Measurements from ENCODE around the gene GTF3C2. TPM values are rescaled to one million over a fixed set of nuclear protein-coding genes. Genes with fewer than 3 reads are reported as not detected.

GTF3C2 gene
- total and polyA plus RNA-seq, 2 of the 4 experiments (the other 2 are of a cell fraction), result 25.5 to 36.9 TPM

DNA sequence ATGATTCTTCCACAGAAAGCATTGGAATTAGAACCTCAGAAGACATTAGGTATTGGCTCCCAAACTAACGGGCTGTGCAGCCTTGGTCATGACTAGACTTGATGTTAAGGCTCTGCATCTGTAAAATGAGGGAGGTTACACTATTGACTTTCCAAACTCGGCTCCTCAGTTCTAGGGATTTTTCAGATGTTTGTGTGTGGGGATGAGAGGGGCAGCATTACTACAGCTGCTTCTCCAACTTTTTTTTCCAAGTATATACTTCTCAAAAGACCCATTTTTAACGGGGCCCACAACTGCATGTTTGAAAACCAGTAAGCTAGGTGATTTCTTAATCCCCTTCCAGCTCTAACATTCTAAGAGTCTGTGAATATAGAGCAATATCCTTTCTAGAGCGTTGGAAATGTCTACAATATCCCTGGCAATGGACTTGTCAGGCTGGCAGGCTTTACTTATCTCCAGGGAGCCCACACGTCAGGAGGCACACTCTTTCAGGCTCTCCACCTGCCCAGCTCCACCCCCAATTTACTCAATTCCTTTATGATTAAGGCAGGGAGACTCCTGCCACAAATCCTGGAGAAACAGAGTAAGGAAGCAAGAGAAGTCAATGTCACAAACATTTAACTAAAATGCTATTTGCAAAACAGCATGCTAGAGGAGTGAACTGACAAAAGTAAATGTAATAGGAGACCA, 32.8 kb downstream of the GTF3C2 start:
- WGBS, 2 experiments (ENCODE audit: extremely low coverage in 2 of 2, insufficient read length in 1 of 2), result no CpG with 5 or more reads among the region's 5 CpGs
- in situ Hi-C loops (cut with MboI; ENCODE audit: low sequenced_read_pairs), result no loop called here

More for the DNA sequence above, 32.8 kb downstream of the GTF3C2 start:
- Histone ChIP-seq H3K9ac (ENCODE audit: low read depth, low read length) (peak overlapping the region; percentile 97), H2BK15ac (ENCODE audit: low read depth, low read length) (0 out of 3 replicates have a peak overlapping the region, but pooled peaks have one; percentile 6), H4K5ac (ENCODE audit: low read depth, low read length) (peak overlapping the region; percentile 91), H3K14ac (replicated peaks; ENCODE audit: low read depth, low read length) (peak overlapping the region; percentile 99), H3K79me1 (ENCODE audit: low read depth in 1 of 2, low read length in 2 of 2) (peaks cover 22 to 44% of the 10 kb centered on the region in 2 experiments), H3K56ac (ENCODE audit: extremely low read depth, insufficient read depth, low read length) (peak overlapping the region; percentile 97), H2BK20ac (ENCODE audit: low read depth, low read length) (no peak overlapping the region), H3K27ac (ENCODE audit: insufficient read depth, low read length) (peak overlapping the region; percentile 97), H2AK9ac (replicated peaks; ENCODE audit: low read depth, low read length, poor library complexity) (peak overlapping the region; percentile 98), H2BK120ac (ENCODE audit: low read depth, low read length) (peak overlapping the region; percentile 58), H3K4me2 (ENCODE audit: low read depth, low read length) (peak overlapping the region; percentile 95), H2AFZ (replicated peaks; ENCODE audit: low read length, poor library complexity) (peak overlapping the region; percentile 92), H3K4me1 (ENCODE audit: control insufficient read depth, insufficient read depth, low read length) (peaks cover 7% of the 10 kb centered on the region), H4K20me1 (ENCODE audit: insufficient read depth, low read length) (no peaks in the 10 kb centered on the region), H3K9me3 (ENCODE audit: control insufficient read depth, insufficient read depth, low read length) (no peaks in the 10 kb centered on the region), H3K9me1 (ENCODE audit: insufficient read depth, low read length) (peaks cover 11% of the 10 kb centered on the region; the same call in 1 of the 2 replicates), H3K4me3 (ENCODE audit: insufficient read depth, low read depth, low read length) (peak overlapping the region; percentile 63), H3K4ac (ENCODE audit: low read depth, low read length) (peak overlapping the region; percentile 97), H2BK5ac (ENCODE audit: low read depth, low read length, poor library complexity, severe bottlenecking) (peak overlapping the region; percentile 88), H3K23ac (ENCODE audit: low read depth, low read length) (peak overlapping the region; percentile 97), H3K18ac (ENCODE audit: low read depth, low read length) (peak overlapping the region; percentile 60; the same call in 1 of the 2 replicates), H2AK5ac (ENCODE audit: low read depth, low read length) (peak overlapping the region; percentile 83), H3K36me3 (ENCODE audit: control insufficient read depth, insufficient read depth, low read length) (peaks cover 19% of the 10 kb centered on the region), H3K27me3 (ENCODE audit: control insufficient read depth, insufficient read depth, low read length) (no peaks in the 10 kb centered on the region), H4K8ac (ENCODE audit: low read depth in 2 of 2, low read length in 2 of 2) (peak overlapping the region; percentile 93 to 99), H4K91ac (ENCODE audit: insufficient read depth, low read depth, low read length) (peak overlapping the region; percentile 83)
- peak; percentile 7 for ATAC-seq (ENCODE audit: low read depth)
- POLR2A ChIA-PET (ENCODE audit: unreplicated experiment), result no interaction called here
- TF ChIP-seq POLR2A (IDR thresholded peaks at IDR 0.05; ENCODE audit: low read depth, low read length), result no peak
- TF ChIP-seq RCOR1 (IDR thresholded peaks at IDR 0.05; ENCODE audit: insufficient replicate concordance, low read length), result no peak
- no peak for TF ChIP-seq MXI1 (IDR thresholded peaks at IDR 0.05; ENCODE audit: borderline replicate concordance, low read depth, low read length)
- TF ChIP-seq CHD1 (IDR thresholded peaks at IDR 0.05; ENCODE audit: low read depth, low read length), result no peak
- no peak for TF ChIP-seq MAZ (IDR thresholded peaks at IDR 0.05; ENCODE audit: borderline replicate concordance, low read depth, low read length)
- TF ChIP-seq NFE2L2 (IDR thresholded peaks at IDR 0.05; ENCODE audit: low read depth, low read length), result no peak
- no peak for TF ChIP-seq CEBPB (IDR thresholded peaks at IDR 0.05; ENCODE audit: low read depth, low read length)
- TF ChIP-seq, protein P1, sequence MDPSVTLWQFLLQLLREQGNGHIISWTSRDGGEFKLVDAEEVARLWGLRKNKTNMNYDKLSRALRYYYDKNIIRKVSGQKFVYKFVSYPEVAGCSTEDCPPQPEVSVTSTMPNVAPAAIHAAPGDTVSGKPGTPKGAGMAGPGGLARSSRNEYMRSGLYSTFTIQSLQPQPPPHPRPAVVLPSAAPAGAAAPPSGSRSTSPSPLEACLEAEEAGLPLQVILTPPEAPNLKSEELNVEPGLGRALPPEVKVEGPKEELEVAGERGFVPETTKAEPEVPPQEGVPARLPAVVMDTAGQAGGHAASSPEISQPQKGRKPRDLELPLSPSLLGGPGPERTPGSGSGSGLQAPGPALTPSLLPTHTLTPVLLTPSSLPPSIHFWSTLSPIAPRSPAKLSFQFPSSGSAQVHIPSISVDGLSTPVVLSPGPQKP (IDR thresholded peaks at IDR 0.05; ENCODE audit: borderline replicate concordance, low read depth, low read length), result no peak
- TF ChIP-seq, protein P2, sequence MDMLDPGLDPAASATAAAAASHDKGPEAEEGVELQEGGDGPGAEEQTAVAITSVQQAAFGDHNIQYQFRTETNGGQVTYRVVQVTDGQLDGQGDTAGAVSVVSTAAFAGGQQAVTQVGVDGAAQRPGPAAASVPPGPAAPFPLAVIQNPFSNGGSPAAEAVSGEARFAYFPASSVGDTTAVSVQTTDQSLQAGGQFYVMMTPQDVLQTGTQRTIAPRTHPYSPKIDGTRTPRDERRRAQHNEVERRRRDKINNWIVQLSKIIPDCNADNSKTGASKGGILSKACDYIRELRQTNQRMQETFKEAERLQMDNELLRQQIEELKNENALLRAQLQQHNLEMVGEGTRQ (IDR thresholded peaks at IDR 0.05; ENCODE audit: low read depth, low read length), result no peak
- no peak for TF ChIP-seq RAD21 (IDR thresholded peaks at IDR 0.05; ENCODE audit: low read length)
- TF ChIP-seq, protein P3, sequence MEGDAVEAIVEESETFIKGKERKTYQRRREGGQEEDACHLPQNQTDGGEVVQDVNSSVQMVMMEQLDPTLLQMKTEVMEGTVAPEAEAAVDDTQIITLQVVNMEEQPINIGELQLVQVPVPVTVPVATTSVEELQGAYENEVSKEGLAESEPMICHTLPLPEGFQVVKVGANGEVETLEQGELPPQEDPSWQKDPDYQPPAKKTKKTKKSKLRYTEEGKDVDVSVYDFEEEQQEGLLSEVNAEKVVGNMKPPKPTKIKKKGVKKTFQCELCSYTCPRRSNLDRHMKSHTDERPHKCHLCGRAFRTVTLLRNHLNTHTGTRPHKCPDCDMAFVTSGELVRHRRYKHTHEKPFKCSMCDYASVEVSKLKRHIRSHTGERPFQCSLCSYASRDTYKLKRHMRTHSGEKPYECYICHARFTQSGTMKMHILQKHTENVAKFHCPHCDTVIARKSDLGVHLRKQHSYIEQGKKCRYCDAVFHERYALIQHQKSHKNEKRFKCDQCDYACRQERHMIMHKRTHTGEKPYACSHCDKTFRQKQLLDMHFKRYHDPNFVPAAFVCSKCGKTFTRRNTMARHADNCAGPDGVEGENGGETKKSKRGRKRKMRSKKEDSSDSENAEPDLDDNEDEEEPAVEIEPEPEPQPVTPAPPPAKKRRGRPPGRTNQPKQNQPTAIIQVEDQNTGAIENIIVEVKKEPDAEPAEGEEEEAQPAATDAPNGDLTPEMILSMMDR (conservative IDR thresholded peaks at IDR 0.05; ENCODE audit: low read depth, low read length), result no peak
- TF ChIP-seq BHLHE40 (IDR thresholded peaks at IDR 0.05; ENCODE audit: low read depth, low read length), result no peak
- TF ChIP-seq MAFK (IDR thresholded peaks at IDR 0.05; ENCODE audit: low read depth, low read length), result no peak
- no peak for TF ChIP-seq SMC3 (IDR thresholded peaks at IDR 0.05; ENCODE audit: low read depth, low read length)
- dilution Hi-C loops (cut with HindIII; ENCODE audit: low sequenced_read_pairs, unreplicated experiment) (no loop called here), intact Hi-C loops (cut with micrococcal nuclease) (loop anchor here (5.0 kb wide), 1 partner anchor 34 kb away; the partner anchor contains the start of gene GTF3C2)
- no peak for DNase-seq
- no TSS peak for BruUV-seq (replicated peaks)
- CTCF ChIA-PET, result interaction anchor here (1.2 kb wide), 1 partner anchor 46 kb away, joined by 3 read pairs; no protein-coding TSS in a partner anchor

Data from IMR-90 (cell line).